ENCODE results near the gene UBTD2.
"Not testable (repeated sequence)": the region's sequence is repeated elsewhere in the genome, so short reads cannot be mapped to it uniquely, and the experiment has no call there.

UBTD2 gene

DNA sequence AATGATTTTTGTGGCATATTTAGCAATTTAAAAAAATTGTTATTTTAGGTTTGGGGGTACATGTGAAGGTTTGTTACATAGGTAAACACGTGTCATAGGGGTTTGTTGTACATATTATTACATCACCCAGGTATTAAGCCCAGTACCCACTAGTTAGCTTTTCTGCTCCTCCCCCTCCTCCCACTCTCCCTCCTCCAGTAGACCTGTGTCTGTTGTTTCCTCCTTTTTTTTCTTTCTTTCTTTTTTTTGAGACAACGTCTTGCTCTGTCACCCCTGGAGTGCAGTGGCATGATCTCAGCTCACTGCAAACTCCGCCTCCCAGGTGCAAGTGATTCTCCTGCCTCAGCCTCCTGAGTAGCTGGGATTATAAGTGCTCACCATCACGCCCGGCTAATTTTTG, 8.3 kb upstream of the UBTD2 start:
- not testable (repeated sequence) for DNase-seq

DNA sequence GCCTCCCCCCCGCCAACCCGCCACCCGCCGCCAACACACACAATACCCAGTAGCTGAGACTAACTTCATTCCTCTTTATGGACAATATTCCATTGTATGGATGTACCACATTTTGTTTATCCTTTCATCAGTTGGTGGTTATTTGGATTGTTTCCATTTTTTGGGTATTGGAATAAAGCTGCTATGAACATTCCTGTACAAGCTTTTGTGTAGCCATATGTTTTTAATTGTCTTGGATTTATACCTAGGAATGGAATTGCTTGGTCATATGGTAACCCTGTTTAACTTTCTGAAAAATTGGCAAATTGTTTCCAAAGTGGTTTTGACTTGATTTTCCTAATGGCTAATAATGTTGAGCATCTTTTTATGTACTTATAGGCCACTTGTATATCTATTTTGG, 4.9 kb upstream of the UBTD2 start:
- no peak for DNase-seq

DNA sequence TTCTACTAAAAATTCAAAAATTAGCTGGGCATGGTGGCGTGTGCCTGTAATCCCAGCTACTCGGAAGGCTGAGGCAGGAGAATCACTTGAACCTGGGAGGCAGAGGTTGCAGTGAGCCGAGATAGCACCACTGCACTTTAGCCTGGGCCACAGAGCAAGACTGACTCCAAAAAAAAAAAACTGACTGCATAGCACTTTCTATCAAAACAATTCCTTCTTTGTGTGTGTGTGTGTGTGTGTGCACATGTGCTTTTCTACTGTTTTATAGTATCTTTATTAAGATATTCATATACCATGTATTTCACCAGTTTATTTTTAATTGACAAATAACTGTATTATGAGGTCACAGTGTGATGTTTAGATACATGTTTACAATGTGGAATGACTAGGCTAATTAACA, 3.6 kb upstream of the UBTD2 start:
- DNase-seq, result not testable (repeated sequence)

DNA sequence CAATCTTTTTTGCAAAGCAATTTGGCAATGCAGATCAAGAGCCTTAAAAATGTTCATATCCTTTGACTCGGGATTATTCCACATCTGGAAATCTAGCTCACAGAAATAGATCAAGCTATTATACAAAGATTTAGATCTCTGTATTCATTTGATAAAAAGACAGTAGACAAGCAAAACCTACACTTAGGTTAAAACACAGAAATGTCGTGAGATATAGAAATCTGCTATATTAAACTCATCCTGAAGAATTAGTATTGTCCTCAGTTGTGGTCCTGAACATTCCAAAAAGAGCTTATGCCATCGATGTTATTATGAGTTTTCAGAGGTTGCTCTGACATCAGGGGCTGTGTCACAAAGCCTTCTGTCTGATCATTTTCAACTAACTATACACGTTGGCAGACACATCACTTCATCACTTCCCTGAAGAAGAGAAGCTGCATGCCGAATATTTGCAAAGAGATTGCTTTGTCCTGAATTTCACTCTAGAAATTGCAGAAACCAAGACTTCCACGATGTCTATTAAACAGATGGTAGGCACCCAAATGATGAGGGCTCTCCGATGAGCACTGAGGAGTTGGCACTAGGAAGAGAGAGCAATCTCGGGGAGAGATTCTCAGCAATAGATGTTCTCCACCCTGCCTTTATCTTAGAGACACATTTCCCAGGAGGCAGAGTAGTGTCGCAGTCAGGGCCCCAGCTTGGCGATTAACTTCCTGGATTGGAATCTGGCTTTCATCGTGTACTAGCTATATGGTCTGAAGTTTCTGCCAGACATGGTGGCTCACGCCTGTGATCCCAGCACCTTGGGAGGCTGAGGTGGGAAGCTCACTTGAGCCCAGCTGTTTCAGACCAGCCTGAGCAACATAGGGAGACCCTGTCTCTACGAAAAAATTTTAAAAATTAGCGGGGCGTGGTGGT, 1.9 kb upstream of the UBTD2 start:
- no peak for DNase-seq

DNA sequence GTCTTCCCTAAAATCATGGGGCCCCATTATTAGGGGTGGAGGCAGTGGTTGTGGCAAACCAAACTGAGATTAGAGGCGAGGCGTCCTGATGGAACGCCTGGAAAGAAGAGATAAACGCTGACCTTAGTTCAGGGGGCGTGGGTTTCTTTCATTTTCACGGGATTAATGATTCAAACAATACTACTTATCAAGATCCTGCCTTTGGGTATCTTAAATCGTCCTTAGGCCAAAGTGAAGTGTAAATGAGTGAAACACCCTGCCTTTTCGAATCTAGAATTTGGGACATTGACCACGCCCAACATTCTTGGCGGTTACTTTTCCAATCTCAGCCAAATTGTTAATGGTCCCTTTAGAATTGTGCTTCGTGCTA, 1.0 kb upstream of the UBTD2 start:
- no peak for DNase-seq

DNA sequence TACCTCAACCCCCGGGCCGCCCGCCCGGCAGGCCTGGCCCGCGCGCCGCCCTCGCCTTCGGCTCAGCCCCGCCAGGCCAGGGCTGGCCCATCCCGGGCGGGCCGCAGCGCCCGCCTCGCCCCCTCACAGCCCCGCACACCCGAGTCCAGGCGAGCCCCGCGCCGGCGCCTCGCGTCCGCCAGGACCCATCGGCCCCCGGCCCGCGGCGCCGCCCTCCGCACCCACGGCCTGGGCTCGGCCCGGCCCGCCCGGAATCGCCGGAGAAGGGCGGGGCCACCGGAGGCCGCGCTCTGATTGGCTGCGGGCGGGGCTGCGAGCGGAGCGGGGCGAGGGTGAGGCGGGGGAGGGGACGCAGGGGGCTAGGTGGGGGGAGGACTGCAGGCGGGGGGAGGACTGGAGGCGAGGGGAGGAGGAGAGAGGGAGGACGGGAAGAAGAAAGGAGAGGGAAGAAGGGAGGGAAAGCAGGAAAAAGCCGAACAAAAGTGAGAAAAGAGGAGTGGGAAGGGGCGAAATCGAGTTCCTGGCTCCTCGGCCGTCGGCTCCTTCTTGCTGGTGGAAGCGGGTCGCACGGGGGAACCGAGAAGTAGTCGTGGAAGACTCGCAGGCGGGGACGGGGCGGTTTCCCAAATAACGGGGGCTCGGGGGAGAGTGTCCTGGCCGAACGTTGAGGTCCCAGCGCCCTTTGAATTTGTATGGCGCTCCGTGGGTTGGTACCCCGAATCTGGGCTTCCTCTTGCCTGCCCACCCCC, 472 bp upstream of the UBTD2 start:
- peak; percentile 70 for DNase-seq

DNA sequence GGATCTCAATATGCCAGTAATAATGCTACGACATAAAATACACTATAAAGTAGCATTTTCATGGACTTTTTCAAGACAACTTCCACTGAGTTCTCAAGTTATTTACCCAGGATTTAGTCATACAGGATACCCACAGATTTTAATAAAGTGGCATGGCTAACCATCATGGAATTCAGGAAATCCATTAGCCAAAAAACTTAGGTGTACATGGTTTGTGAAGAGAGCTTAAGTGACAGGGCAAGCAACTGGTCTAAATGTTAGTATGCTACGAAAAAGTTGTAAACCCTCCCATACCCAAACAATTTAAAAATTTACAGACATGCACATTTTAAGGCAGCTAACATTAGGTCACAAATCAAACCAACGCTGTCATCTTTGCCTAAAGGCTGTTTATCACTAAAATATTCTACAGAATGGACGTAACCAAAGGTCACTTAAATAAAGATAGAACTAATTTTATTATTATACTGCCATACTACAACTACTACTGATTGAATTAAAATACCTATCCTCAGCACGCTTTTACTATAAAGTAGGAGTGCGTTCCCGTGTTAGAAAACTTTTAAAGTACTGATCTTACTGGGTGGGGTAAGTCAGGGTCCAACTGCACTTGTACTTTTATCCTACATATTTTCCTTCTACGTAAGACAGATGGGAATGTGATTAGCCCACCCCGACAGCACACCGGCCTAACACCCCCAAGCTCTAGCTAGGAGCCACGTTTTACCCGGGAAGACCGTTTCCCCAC, 1.1 kb downstream of the UBTD2 start:
- DNase-seq, result no peak

DNA sequence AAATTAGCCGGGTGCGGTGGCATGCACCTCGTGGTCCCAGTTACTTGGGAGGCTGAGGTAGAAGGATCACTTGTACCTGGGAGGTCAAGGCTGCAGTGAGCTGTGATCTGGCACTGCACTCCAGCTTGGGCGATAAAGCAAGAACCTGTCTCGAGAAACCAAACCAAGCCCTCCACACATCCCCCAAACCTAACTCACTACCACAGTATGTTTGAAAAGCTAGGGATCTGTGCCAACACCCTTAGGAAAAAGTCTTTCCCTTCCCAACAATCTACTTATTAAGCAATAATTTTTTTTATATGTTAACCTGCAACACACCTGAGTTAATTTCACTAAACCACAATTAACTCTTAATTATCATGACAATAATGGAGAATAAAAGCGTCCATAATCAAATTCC, 2.2 kb downstream of the UBTD2 start:
- no peak for DNase-seq

DNA sequence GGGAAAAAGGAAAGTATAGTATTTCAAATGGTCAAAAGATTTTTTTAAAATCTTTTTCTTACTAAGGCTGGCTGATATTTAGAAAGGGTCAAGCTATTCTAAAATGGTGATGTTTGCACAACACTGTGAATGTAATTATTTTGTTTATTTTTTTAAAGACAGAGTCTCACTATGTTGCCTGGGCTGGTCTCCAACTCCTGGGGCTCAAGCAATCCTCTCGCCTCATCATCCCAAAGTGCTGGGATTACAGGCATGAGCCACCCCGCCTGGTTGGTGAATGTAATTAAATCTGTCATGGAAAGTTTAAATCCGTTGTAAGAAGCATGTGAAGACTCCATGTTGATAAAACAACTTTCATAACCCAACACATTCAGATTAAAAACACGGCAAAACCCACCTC, 2.6 kb downstream of the UBTD2 start:
- DNase-seq, result no peak

DNA sequence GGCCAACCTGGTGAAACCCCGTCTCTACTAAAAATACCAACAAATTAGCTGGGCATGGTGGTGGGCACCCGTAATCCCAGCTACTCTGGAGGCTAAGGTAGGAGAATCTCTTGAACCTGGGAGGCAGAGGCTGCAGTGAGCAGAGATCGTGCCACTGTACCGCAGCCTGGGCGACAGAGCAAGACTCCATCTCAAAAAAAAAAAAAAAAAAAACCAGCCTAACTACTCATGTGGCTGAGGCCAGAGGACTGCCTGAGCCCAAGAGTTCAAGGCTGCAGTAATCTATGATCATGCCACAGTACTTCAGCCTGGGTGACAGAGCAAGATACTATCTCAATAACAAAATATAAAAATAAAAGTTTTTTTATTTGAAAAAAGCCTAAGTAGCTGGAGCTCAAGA, 3.2 kb downstream of the UBTD2 start:
- DNase-seq, result no peak

DNA sequence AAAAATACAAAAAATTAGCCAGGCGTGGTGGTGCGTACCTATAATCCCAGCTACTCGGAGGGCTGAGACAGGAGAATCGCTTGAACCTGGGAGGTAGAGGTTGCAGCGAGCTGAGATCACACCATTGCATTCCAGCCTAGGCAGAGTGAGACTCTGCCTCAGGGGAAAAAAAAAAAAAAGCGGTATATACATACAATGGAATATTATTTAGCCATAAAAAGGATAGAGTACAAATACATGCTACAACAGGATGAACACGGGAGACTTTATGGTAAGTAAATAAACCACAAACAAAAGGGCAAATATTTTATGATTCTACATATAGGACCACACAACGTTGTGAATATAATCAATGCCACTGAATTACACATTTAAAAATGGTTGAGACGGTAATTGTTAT, 5.2 kb downstream of the UBTD2 start:
- no peak for DNase-seq

DNA sequence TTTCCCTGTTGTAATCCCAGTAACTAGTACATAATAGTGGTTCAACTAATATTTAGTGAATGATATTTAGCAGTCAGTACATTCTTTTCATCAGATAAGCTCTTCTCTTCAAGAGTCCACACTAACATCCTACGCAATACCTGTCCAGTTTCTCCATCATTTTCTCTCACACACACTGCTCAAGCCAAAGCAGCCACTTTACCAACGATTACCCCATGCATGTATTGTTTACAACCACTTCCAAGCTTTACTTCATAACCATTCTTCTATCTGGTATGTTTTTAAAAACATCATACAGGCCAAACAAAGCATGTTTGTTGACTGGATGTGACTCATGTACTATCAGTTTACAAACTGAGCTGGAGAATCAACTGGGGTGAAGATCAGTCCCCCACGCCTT, 7.3 kb downstream of the UBTD2 start:
- DNase-seq, result no peak

DNA sequence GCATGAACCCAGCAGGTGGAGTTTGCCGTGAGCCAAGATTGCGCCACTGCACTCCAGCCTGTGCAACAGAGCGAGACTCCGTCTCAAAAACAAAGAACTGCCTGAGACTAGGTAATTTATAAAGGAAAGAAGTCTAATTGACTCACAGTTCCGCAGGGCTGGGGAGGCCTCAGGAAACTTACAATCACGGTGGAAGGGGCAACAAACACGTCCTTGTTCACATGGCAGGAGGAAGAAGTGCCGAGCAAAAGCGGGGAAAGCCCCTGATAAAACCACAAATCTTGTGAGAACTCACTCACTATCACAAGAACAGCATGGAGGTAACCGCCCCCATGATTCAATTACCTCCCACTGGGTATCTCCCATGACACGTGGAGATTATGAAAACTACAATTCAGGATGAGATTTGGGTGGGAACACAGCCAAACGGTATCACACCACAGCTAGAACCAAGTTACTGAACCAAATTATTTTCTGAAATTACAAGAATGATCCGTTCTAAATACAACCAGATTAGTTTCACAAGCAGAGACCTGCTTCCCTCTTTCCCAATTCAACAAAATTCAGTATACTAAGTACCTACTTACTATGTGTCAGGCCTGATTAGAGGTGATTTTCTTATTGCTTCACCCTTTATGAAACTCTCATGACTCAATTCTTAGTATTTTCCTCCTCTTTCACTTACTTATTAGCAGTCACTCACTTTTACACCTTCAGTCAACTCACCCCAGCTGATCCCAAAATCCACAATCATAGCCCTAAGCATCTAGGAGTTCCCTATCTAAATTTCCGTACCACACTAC, 8.4 kb downstream of the UBTD2 start:
- no peak for DNase-seq

DNA sequence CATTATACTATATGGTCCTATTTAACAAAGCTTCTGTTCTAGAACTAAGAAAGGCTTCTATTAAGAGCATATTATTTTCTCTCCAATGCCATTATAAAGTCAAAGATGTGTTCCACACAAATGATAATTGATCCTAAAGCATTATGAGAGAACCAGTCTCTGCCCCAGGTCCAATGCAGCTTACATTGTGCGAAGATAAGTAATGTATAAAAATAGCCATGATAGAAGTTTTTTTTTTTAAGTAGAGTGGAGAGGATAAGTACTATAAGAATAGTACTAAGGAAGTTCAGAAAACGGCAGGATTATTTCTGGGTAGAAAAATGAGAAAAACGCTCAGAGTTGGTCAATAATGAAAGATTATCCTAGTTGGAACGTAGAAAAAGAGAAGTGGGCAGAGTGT, 15.6 kb downstream of the UBTD2 start:
- no peak for DNase-seq

DNA sequence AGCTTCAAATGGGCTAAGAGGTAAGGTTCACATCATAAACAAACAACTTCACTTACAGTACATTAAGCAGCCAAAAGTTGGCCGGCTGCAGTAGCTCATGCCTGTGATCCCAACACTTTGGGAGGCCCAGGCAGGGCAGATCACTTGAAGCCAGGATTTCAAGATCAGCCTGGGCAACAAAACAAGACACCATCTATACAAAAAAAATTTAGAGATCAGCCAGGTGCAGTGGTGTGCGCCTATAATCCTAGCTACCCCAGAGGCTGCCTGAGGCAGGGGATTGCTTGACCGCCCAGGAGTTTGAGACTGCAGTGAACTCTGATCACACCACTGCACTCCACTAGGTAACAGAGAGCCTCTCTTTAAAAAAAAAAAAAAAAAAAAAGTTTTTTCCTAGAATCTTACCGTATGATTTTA, 16.9 kb downstream of the UBTD2 start:
- DNase-seq, result no peak

DNA sequence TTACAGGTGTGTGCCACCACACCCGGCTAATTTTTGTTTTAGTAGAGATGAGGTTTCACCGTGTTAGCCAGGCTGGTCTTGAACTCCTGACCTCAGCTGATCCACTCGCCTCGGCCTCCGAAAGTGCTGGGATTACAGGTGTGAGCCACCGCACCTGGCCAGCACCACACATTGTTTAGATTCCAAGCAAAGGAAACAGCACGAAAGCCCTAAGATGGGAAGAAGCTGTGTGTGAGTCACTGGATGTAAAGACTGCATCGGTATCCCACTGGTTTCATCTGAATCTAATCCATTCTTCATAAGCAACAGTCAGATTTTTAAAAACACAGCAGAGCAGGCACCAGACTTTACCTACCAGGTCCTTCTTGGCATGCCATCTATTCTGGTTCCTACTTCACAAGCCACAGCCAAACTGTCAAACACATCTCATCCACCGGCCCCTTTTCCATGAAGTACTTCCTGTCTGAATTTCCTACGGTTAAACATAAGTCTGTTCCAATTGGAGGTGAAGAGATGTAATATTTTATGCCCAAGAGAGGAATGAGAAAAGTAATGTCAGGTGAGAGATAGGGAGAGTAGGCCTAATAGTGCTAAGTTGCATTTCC, 17.4 kb downstream of the UBTD2 start:
- no peak for DNase-seq

DNA sequence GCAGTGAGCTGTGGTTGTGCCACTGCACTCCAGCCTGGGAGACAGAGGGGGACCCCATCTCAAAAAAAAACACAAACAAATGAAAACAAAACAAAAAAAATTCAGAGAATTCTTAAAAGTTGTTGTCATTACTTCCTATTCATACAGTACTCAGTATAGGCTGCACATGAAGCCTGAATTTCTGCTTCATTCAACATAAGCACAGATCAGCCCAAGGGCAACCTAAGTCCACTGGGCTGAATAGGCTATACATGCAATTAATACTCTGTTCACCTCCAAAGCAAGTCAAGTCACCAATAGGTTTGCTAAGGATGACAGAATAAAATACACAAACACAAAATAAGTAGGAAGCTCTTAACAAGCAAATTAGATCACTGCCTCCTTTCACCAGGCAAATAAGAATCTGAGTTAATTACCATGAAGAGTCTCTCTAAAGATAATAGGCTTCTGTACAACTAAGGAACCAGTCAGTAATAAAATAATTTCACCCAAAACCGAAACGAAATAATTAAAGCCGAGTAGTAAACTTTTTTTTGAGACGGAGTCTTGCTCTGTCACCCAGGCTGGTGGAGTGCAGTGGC, 18.7 kb downstream of the UBTD2 start:
- DNase-seq, result no peak

DNA sequence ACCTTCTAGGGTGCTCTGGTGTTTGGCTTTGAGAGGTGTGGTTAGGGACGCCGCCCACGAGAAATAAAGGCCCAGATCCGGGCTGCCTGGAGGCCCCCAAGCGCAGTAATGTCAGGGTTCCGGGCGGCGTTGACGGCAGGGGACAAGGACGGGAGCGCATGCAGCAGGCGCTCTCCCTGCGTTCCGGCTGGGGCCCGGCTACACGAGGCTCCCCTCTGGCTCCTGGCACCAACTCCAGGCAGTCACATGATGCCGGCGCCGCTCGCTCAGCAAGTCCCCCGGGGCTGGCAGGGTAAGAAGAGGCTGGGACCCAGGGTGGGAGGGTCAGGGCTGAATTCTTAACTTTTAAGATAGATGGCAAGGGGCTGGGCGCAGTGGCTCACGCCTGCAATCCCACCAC, 28.1 kb downstream of the UBTD2 start:
- no peak for DNase-seq

DNA sequence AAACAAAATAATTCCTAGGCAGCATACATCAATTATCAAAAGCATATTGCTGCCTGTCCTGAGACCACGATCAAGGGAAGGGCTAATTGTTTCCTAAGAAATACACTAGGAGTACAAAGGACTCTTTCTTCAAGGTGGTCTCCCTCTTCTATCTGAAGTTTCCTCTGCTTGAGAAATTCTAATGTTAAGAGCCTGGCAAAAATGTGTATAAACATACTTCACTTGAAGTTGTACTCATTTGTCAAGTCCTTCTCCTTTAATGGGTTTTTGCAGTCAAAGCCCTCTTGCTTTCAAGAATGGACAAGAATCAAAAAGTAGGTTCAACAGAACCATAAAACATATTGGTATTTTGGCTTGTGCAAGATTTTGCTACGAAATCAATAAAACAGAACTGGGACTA, 31.1 kb downstream of the UBTD2 start:
- no peak for DNase-seq

DNA sequence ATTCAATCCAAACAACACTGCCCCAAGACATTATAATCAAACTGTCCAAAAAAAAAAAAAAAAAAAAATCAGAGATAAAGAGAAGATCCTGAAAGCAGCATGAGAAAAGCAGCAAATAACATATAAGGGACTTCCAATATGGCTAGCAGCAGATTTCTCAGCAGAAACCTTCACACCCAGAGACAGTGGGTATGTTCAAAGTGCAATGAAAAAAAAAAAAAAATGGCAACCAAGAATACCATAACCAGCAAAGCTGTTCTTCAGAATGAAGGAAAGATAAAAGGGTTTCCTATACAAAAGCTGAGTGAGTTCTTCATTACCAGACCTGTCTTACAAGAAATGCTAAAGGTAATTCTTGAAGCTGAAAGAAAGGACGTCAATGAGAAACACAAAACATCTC, 32.1 kb downstream of the UBTD2 start:
- DNase-seq, result no peak

DNA sequence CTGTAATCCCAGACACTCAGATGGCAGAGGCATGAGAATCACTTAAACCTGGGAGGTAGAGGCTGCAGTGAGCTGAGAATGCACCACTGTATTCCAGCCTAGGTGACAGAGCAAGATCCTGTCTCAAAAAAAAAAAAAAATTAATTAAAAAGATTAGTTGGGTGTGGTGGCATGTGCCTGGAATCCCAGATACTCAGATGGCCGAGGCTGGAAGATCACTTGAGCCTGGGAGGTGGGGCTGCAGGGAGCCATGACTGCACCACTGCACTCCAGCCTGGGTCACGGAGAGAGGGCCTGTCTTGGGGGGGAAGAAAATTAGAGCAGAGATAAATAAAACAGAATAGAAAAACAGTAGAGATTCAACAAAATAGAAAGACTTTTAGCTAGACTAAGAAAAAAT, 34.9 kb downstream of the UBTD2 start:
- no peak for DNase-seq

DNA sequence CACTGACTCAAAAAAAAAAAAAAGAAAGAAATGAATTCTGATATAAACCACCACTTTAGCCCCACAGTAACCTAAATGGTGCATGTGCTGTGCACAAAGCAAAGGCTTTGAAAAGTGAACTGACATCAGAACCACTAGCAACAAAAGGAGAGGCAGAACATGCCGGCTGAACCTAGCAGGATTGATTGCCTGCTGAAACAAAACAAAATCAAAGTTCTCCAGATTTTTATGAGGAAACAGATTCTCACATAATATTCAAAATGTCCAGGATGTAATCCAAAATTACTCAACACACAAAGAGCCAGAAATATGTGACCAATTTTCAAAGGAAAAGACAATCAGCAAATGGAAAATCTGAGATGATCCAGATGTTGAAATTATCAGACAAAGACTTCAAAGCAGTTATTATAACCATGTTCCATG, 37.9 kb downstream of the UBTD2 start:
- no peak for DNase-seq

Data from NCI-H2171 (cell line).